Natural killer cell (primary cell): ENCODE data around the gene HK1. TPM values are rescaled to one million over a fixed set of nuclear protein-coding genes. Genes with fewer than 3 reads are reported as not detected.
A peak's percentile ranks its signal among the peaks of the same experiment; 100 is the strongest.
"Not testable (repeated sequence)": the region's sequence is repeated elsewhere in the genome, so short reads cannot be mapped to it uniquely, and the experiment has no call there.

Source experiments
- ATAC-seq, 3 donors: fragments of 150-1000 bp in 2 of 3; fragments of 200-7000 bp in 1 of 3; cut with Tn5 transposase; 1 replicate in 1 of 3; 2 replicates in 2 of 3; pipeline ENCODE4 v1.10.0; 2021; ENCODE audit warnings: mild to moderate bottlenecking in 2 of 3, moderate library complexity in 2 of 3
- DNase-seq, 2 donors: peaks; one replicate each; pipeline versions ENCODE4 v3.0.0 to v3.0.0-alpha.2; 2013 to 2021; ENCODE audit warnings: mixed read lengths in 1 of 2
- H3K27ac ChIP-seq: one replicate; pipeline ENCODE4 v1.5.1; 2013; ENCODE audit warnings: mild to moderate bottlenecking, low read length
- H3K27me3 ChIP-seq: one replicate; pipeline ENCODE4 v1.6.1; 2013; ENCODE audit warnings: low read length; ENCODE audit not compliant: control insufficient read depth, insufficient read depth
- H3K36me3 ChIP-seq: one replicate; pipeline ENCODE4 v1.6.1; 2013; ENCODE audit warnings: low read length; ENCODE audit not compliant: control insufficient read depth, insufficient read depth
- H3K4me1 ChIP-seq: one replicate; pipeline ENCODE4 v1.6.1; 2013; ENCODE audit warnings: low read length; ENCODE audit not compliant: control insufficient read depth, insufficient read depth
- H3K4me3 ChIP-seq: one replicate; pipeline ENCODE4 v1.5.1; 2013; ENCODE audit warnings: low read length
- H3K9me3 ChIP-seq: one replicate; pipeline ENCODE4 v1.6.1; 2013; ENCODE audit warnings: low read length; ENCODE audit not compliant: control insufficient read depth, insufficient read depth
- H3K27ac Mint-ChIP-seq, 2 donors: one replicate each; pipeline ENCODE4 v1.8.0; 2022; ENCODE audit warnings: mild to moderate bottlenecking in 2 of 2, mixed read lengths in 2 of 2, moderate library complexity in 1 of 2
- H3K27me3 Mint-ChIP-seq, 2 donors: one replicate each; pipeline ENCODE4 v1.8.0; 2022; ENCODE audit warnings: low read depth in 2 of 2, mixed read lengths in 2 of 2
- H3K36me3 Mint-ChIP-seq: one replicate; pipeline ENCODE4 v1.8.0; 2022; ENCODE audit warnings: mixed read lengths
- H3K4me1 Mint-ChIP-seq, 2 donors: one replicate each; pipeline ENCODE4 v1.8.0; 2022; ENCODE audit warnings: mixed read lengths in 2 of 2
- H3K4me3 Mint-ChIP-seq: one replicate; pipeline ENCODE4 v1.8.0; 2022; ENCODE audit warnings: mild to moderate bottlenecking, moderate library complexity, mixed read lengths
- H3K9me3 Mint-ChIP-seq, 2 donors: one replicate each; pipeline ENCODE4 v1.8.0; 2022; ENCODE audit warnings: mixed read lengths in 2 of 2
- WGBS: methylation state at CpG from one replicate; pipeline ENCODE4 v1.1.7; 2013; ENCODE audit warnings: missing lambda C conversion rate; ENCODE audit not compliant: insufficient coverage; 5-methylcytosine and 5-hydroxymethylcytosine counted together
- intact Hi-C: fragments of 100-400 bp; cut with micrococcal nuclease; formaldehyde crosslinking; loops from one replicate; pipeline ENCODE4 v1.14.2; 2022
- total RNA-seq, 4 donors: library from RNA; stranded (reverse); fragments of 120-200 nt in 1 of 4; gene quantifications; one replicate each; pipeline versions ENCODE4 v1.2.3 to v1.2.4, GENCODE V29; 2013 to 2022
- TF ChIP-seq, protein P1 (sequence below): fragments of 200-600 bp; IDR thresholded peaks from one replicate; pipeline ENCODE4 v1.8.0; 2022; ENCODE audit warnings: antibody characterized with exemption

HK1 gene
- total RNA-seq, 3 donors from 2014 or later (not counting 1 experiment from before 2014, with no cell fraction given): 58.4 to 72.6 (median 69.5) TPM

DNA sequence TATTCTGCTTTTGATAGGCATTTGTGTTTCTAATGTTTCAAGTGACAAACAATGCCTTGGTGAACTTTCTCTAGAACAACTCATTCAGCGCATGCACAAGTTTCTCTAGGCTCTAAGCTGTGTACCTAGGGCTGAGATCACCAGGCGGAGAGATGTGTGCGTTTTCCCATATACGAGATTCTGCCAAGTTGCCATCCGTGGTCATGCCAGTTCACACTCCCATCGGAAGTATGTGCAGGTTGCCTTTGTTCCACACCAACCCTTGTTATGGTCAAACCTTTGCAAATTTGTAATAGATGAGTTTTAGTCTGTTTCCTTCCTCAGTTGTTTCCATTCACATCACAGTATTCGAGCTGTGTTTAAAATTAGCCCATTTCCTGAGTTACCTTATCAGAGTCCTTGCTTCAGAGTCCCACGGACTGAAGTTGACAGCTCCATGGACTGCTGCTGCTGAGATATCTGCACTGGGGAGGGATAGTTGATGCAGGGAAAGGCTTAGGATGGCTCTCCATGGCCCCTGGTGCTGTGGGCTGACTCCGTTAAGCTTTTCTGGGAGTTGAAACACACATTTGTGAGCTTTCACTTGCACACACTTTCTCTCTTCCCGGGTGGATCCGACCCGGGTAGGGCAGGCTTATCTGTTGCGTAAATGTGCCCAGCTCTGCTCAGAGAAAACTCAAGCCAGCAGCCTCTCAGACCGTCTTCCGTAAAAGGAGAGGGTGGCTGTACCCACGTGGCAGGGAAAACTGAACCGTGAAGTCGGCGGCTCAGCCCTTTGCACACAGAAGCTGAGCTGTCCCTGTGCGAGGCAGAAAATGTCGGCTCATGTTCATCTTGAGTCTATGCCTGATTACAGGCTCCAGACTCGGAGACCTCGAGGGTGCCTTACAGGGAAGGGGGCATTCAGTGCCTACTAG, 49.4 kb downstream of the HK1 start:
- H3K4me3 Mint-ChIP-seq: peak overlapping the region; percentile 35
- DNase-seq (peak in 1 of 2 donors; percentile 61), ATAC-seq (peak; percentile 79 to 86 (median 85))
- H3K27me3 Mint-ChIP-seq: no peaks in the 10 kb centered on the region
- H3K27me3 ChIP-seq: no peaks in the 10 kb centered on the region
- peaks cover 18% of the 10 kb centered on the region for H3K4me1 ChIP-seq
- peak overlapping the region; percentile 49 for H3K27ac ChIP-seq
- no peaks in the 10 kb centered on the region for H3K36me3 Mint-ChIP-seq
- H3K36me3 ChIP-seq: no peaks in the 10 kb centered on the region
- intact Hi-C loops: no loop called here
- no peak overlapping the region for H3K4me3 ChIP-seq
- H3K4me1 Mint-ChIP-seq: peaks cover 37 to 40% of the 10 kb centered on the region in 2 donors
- peak overlapping the region; percentile 61 to 87 for H3K27ac Mint-ChIP-seq
- TF ChIP-seq, protein P1, sequence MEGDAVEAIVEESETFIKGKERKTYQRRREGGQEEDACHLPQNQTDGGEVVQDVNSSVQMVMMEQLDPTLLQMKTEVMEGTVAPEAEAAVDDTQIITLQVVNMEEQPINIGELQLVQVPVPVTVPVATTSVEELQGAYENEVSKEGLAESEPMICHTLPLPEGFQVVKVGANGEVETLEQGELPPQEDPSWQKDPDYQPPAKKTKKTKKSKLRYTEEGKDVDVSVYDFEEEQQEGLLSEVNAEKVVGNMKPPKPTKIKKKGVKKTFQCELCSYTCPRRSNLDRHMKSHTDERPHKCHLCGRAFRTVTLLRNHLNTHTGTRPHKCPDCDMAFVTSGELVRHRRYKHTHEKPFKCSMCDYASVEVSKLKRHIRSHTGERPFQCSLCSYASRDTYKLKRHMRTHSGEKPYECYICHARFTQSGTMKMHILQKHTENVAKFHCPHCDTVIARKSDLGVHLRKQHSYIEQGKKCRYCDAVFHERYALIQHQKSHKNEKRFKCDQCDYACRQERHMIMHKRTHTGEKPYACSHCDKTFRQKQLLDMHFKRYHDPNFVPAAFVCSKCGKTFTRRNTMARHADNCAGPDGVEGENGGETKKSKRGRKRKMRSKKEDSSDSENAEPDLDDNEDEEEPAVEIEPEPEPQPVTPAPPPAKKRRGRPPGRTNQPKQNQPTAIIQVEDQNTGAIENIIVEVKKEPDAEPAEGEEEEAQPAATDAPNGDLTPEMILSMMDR: no peak
- no peaks in the 10 kb centered on the region for H3K9me3 ChIP-seq
- 33% methylated on average over 23 of the region's 23 CpGs for WGBS
- H3K9me3 Mint-ChIP-seq: no peaks in the 10 kb centered on the region

- Mint-ChIP-seq H3K9me3 (no peaks in the 10 kb centered on the region), H3K27me3 (no peaks in the 10 kb centered on the region), H3K27ac (peak overlapping the region; percentile 61 to 87), H3K4me3 (peak overlapping the region; percentile 21), H3K36me3 (no peaks in the 10 kb centered on the region), H3K4me1 (peaks cover 38 to 40% of the 10 kb centered on the region in 2 donors)
- Histone ChIP-seq H3K36me3 (no peaks in the 10 kb centered on the region), H3K27ac (peak overlapping the region; percentile 49), H3K9me3 (no peaks in the 10 kb centered on the region), H3K4me3 (no peak overlapping the region), H3K27me3 (no peaks in the 10 kb centered on the region), H3K4me1 (peaks cover 22% of the 10 kb centered on the region)
- WGBS: 78% methylated on average over 8 of the region's 8 CpGs
- TF ChIP-seq, protein P1: no peak
- intact Hi-C loops: no loop called here
- DNase-seq (peak in 1 of 2 donors; percentile 18), ATAC-seq (peak in 2 of 3 donors; percentile 37 to 44)
Observed at GRCh38 chr10:69328380-69328735, 50.1 kb downstream of the HK1 start.

GRCh38 chr10:69328888-69329287, 50.6 kb downstream of the HK1 start:
- DNase-seq, H3K9me3 Mint-ChIP-seq, H3K27me3 ChIP-seq, intact Hi-C loops, H3K36me3 Mint-ChIP-seq, H3K27ac ChIP-seq, H3K27me3 Mint-ChIP-seq, H3K9me3 ChIP-seq, H3K4me3 ChIP-seq, H3K36me3 ChIP-seq, ATAC-seq: not testable (repeated sequence)
- 95% methylated on average over 1 of the region's 2 CpGs for WGBS
- Mint-ChIP-seq H3K4me1 (peaks cover 38 to 40% of the 10 kb centered on the region in 2 donors), H3K4me3 (peak overlapping the region; percentile 73), H3K27ac (peak overlapping the region; percentile 61 to 87)
- peaks cover 22% of the 10 kb centered on the region for H3K4me1 ChIP-seq

GRCh38 chr10:69329721-69330178, 51.5 kb downstream of the HK1 start:
- Mint-ChIP-seq H3K4me3 (no peak overlapping the region), H3K36me3 (no peaks in the 10 kb centered on the region), H3K27ac (no peak overlapping the region), H3K9me3 (no peaks in the 10 kb centered on the region), H3K4me1 (peaks cover 46 to 48% of the 10 kb centered on the region in 2 donors), H3K27me3 (no peaks in the 10 kb centered on the region)
- Histone ChIP-seq H3K36me3 (no peaks in the 10 kb centered on the region), H3K27me3 (no peaks in the 10 kb centered on the region), H3K4me3 (no peak overlapping the region), H3K27ac (no peak overlapping the region), H3K4me1 (peaks cover 30% of the 10 kb centered on the region), H3K9me3 (no peaks in the 10 kb centered on the region)
- TF ChIP-seq, protein P1: no peak
- no peak for DNase-seq
- intact Hi-C loops: no loop called here
- ATAC-seq: no peak
- WGBS: 97% methylated on average over 3 of the region's 3 CpGs
